Cardiac muscle cell (in vitro differentiated cells and primary cell): Measurements from ENCODE around the gene INPP5E. TPM values are rescaled to one million over a fixed set of nuclear protein-coding genes. Genes with fewer than 3 reads are reported as not detected.

Experiments
- DNase-seq, 2 donors: peaks; one replicate each; pipeline versions ENCODE4 v3.0.0 to v3.0.0-alpha.2; 2010 to 2017; ENCODE audit warnings: low read depth in 1 of 2, low spot score in 1 of 2
- H3K27ac ChIP-seq: fragments of 200-600 bp; sonication (generic); 2 replicates; pipeline ENCODE4 v1.5.1; 2016
- H3K27me3 ChIP-seq: fragments of 200-600 bp; sonication (generic); 2 replicates; pipeline ENCODE4 v1.6.0; 2016; ENCODE audit warnings: control low read depth
- H3K36me3 ChIP-seq: fragments of 200-600 bp; sonication (generic); 2 replicates; pipeline ENCODE4 v1.5.1; 2016; ENCODE audit warnings: control low read depth
- H3K4me1 ChIP-seq: fragments of 200-600 bp; sonication (generic); 2 replicates; pipeline ENCODE4 v1.8.1; 2017; ENCODE audit warnings: low read depth, mild to moderate bottlenecking, mixed run types
- H3K4me3 ChIP-seq: fragments of 200-600 bp; sonication (generic); 2 replicates; pipeline ENCODE4 v1.5.1; 2016; ENCODE audit warnings: mild to moderate bottlenecking
- H3K9me3 ChIP-seq: fragments of 200-600 bp; sonication (generic); 2 replicates; pipeline ENCODE4 v1.5.1; 2017; ENCODE audit warnings: low read depth, mild to moderate bottlenecking, control low read depth
- CTCF ChIP-seq: IDR thresholded peaks from 2 replicates; pipeline ENCODE4 v1.5.1; 2012; ENCODE audit warnings: low read depth, mild to moderate bottlenecking, low read length
- polyA plus RNA-seq: library from polyadenylated mRNA; unstranded; fragments of >200 nt; fragmentation: Nextera tagmentation; extraction: Ambion mirVana; gene quantifications from 2 replicates; pipeline ENCODE4 v1.2.1, GENCODE V29; 2016
- total RNA-seq: library from RNA; depleted of rRNA; stranded (reverse); fragments of >200 nt; gene quantifications from 2 replicates; pipeline ENCODE4 v1.2.3, GENCODE V29; 2016

INPP5E gene
- total and polyA plus RNA-seq, 2 experiments from 2014 or later, result 14.9 to 26.8 TPM

- Histone ChIP-seq H3K27ac (no peak overlapping the region), H3K36me3 (peaks cover 18% of the 10 kb centered on the region), H3K4me1 (peaks cover 3% of the 10 kb centered on the region), H3K27me3 (no peaks in the 10 kb centered on the region), H3K4me3 (no peak overlapping the region), H3K9me3 (no peaks in the 10 kb centered on the region)
- DNase-seq, result no peak
- no peak for TF ChIP-seq CTCF
Observed at GRCh38 chr9:136405481-136405880, 34.2 kb downstream of the INPP5E start.

DNA sequence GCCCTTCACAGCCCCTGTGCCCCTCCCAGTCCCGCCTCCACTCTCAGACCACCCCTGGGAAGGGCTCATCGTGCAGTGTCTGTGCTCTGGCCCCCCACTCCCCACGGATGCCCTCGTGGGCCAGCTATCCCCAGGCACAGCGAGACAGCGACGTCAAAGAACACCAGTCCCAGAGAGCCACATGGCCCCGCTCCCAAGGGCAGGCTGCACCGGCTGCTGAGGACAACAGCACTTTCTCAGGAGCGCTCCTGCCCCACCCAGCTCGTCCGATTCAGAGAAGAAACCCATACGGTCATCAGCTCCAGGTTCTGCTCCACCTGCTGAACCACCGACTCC lies 34.9 kb downstream of the INPP5E start:
- no peak overlapping the region for H3K27ac ChIP-seq
- peaks cover 3% of the 10 kb centered on the region for H3K4me1 ChIP-seq
- H3K4me3 ChIP-seq, result no peak overlapping the region
- DNase-seq, result no peak
- H3K9me3 ChIP-seq, result no peaks in the 10 kb centered on the region
- TF ChIP-seq CTCF, result no peak
- H3K36me3 ChIP-seq, result peaks cover 18% of the 10 kb centered on the region
- no peaks in the 10 kb centered on the region for H3K27me3 ChIP-seq

GRCh38 chr9:136403915-136404800 lies 35.5 kb downstream of the INPP5E start:
- Histone ChIP-seq H3K27ac (no peak overlapping the region), H3K4me3 (no peak overlapping the region), H3K4me1 (no peaks in the 10 kb centered on the region), H3K36me3 (peaks cover 18% of the 10 kb centered on the region), H3K9me3 (no peaks in the 10 kb centered on the region), H3K27me3 (no peaks in the 10 kb centered on the region)
- TF ChIP-seq CTCF, result no peak
- DNase-seq, result no peak

- Histone ChIP-seq H3K36me3 (peaks cover 18% of the 10 kb centered on the region), H3K27me3 (no peaks in the 10 kb centered on the region), H3K27ac (no peak overlapping the region), H3K4me1 (no peaks in the 10 kb centered on the region), H3K9me3 (no peaks in the 10 kb centered on the region), H3K4me3 (no peak overlapping the region)
- DNase-seq, result no peak
- no peak for TF ChIP-seq CTCF
Observed at GRCh38 chr9:136403538-136403914, 36.1 kb downstream of the INPP5E start.

DNA sequence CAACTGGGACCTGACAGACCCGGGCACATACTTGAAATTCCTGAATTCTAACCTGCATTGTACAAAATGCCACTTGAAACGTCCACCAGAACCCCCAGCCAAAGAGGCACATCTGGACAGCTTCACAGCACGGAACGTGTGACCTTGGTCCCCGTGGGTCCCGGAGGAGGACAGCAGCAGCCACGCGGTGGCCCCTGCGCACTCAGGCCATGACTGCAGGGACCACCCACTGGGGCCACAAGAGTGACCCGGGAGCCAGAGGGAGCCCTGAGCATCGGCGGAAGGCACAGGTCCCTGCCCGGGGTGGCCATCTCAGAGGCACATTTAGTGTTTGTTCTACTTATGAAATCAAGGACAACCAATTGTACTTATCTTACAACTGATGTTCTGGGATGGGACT lies 37.6 kb downstream of the INPP5E start:
- Histone ChIP-seq H3K4me1 (no peaks in the 10 kb centered on the region), H3K27ac (peak overlapping the region; percentile 51), H3K36me3 (peaks cover 18% of the 10 kb centered on the region), H3K9me3 (no peaks in the 10 kb centered on the region), H3K4me3 (no peak overlapping the region), H3K27me3 (no peaks in the 10 kb centered on the region)
- DNase-seq, result peak in 1 of 2 donors; percentile 18
- no peak for TF ChIP-seq CTCF
